Prostate gland (tissue), 2 donors: ENCODE results near the gene ALPG. TPM values are rescaled to one million over a fixed set of nuclear protein-coding genes. Genes with fewer than 3 reads are reported as not detected.

Experiments
- DNase-seq: peaks from one replicate; pipeline ENCODE4 v3.0.0-alpha.2; 2019; ENCODE audit warnings: low spot score
- H3K27ac ChIP-seq, 2 donors: fragments of 200-600 bp; sonication (generic); 2 replicates each; pipeline ENCODE4 v1.5.1; 2017 to 2019
- H3K27me3 ChIP-seq: fragments of 200-600 bp; sonication (generic); replicated peaks from 2 replicates; pipeline ENCODE4 v1.5.1; 2019; ENCODE audit not compliant: insufficient read depth
- H3K36me3 ChIP-seq, 2 donors: fragments of 200-600 bp; sonication (generic); 1 replicate in 1 of 2; 2 replicates in 1 of 2; pipeline versions ENCODE4 v1.5.1 to v1.8.1; 2017 to 2019
- H3K4me1 ChIP-seq: fragments of 200-600 bp; sonication (generic); replicated peaks from 2 replicates; pipeline ENCODE4 v1.5.1; 2019
- H3K4me3 ChIP-seq, 2 donors: fragments of 200-600 bp; sonication (generic); 2 replicates each; pipeline ENCODE4 v1.5.1; 2017 to 2019
- H3K9me3 ChIP-seq: fragments of 200-600 bp; sonication (generic); 2 replicates; pipeline ENCODE4 v1.5.1; 2017
- POLR2A ChIP-seq: fragments of 450-650 bp; IDR thresholded peaks from one replicate; pipeline ENCODE4 v1.6.1; 2016; ENCODE audit warnings: antibody characterized with exemption, mild to moderate bottlenecking
- POLR2AphosphoS5 ChIP-seq: sonication (generic); formaldehyde crosslinking; IDR thresholded peaks from one replicate; pipeline ENCODE4 v1.6.1; 2017; ENCODE audit warnings: antibody characterized with exemption
- WGBS: methylation state at CpG from one replicate; pipeline ENCODE4 v1.1.5; 2018; 5-methylcytosine and 5-hydroxymethylcytosine counted together
- intact Hi-C: fragments of 100-400 bp; cut with DNase I; formaldehyde crosslinking; loops from one replicate; pipeline ENCODE4 v1.14.2; 2022
- total RNA-seq, 2 donors: library from RNA; depleted of rRNA; stranded (reverse); fragments of >200 nt; gene quantifications; one replicate each; pipeline ENCODE4 v1.1.0, GENCODE V29; 2016
- TF ChIP-seq, protein P1 (sequence below), 4 experiments: fragments of 200-600 bp in 2 of 4; fragments of 450-650 bp in 2 of 4; sonication (generic) in 2 of 4; IDR thresholded peaks; 1 replicate in 3 of 4; 2 replicates in 1 of 4; pipeline ENCODE4 v1.5.1; 2016 to 2019; ENCODE audit warnings: antibody characterized with exemption in 4 of 4, mild to moderate bottlenecking in 2 of 4, moderate library complexity in 2 of 4

ALPG gene
- total RNA-seq, 2 donors from 2014 or later: 0.34 TPM; not detected in 1

- 5% methylated on average over 57 of the region's 79 CpGs for WGBS
- intact Hi-C loops: no loop called here
- peak overlapping the region in 1 of 2 donors; percentile 22 for H3K4me3 ChIP-seq
Observed at GRCh38 chr2:232419245-232420072, 12.8 kb downstream of the ALPG start.

DNA sequence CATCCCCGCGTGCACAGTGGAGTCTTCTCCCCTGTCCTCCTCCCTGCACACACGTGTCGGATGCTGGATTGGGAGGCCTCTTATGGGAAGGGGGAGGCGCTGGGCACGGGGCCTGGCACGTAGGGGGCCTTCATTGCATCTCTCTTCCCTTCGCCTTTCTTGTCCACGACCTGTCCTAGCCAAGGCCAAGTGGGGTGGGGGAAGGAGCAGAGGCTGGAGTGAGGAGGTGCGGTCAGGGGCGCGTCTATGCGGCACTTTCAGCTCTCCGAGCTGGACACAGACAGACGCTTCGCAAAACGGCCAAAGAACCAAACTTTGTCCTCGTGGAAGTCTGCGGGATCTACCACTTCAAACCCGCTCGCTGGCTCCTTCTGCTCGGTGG is 13.4 kb downstream of the ALPG start:
- H3K27me3 ChIP-seq: peaks cover 18% of the 10 kb centered on the region

More at GRCh38 chr2:232419245-232420072, 12.8 kb downstream of the ALPG start:
- TF ChIP-seq POLR2A (no peak), POLR2AphosphoS5 (no peak)
- TF ChIP-seq, protein P1, sequence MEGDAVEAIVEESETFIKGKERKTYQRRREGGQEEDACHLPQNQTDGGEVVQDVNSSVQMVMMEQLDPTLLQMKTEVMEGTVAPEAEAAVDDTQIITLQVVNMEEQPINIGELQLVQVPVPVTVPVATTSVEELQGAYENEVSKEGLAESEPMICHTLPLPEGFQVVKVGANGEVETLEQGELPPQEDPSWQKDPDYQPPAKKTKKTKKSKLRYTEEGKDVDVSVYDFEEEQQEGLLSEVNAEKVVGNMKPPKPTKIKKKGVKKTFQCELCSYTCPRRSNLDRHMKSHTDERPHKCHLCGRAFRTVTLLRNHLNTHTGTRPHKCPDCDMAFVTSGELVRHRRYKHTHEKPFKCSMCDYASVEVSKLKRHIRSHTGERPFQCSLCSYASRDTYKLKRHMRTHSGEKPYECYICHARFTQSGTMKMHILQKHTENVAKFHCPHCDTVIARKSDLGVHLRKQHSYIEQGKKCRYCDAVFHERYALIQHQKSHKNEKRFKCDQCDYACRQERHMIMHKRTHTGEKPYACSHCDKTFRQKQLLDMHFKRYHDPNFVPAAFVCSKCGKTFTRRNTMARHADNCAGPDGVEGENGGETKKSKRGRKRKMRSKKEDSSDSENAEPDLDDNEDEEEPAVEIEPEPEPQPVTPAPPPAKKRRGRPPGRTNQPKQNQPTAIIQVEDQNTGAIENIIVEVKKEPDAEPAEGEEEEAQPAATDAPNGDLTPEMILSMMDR (IDR thresholded peaks at IDR 0.05): no peak
- H3K27ac ChIP-seq: no peak overlapping the region
- H3K4me1 ChIP-seq: no peaks in the 10 kb centered on the region
- H3K9me3 ChIP-seq: no peaks in the 10 kb centered on the region
- no peak for DNase-seq
- peaks cover 18% of the 10 kb centered on the region for H3K27me3 ChIP-seq
- H3K36me3 ChIP-seq: no peaks in the 10 kb centered on the region

DNA sequence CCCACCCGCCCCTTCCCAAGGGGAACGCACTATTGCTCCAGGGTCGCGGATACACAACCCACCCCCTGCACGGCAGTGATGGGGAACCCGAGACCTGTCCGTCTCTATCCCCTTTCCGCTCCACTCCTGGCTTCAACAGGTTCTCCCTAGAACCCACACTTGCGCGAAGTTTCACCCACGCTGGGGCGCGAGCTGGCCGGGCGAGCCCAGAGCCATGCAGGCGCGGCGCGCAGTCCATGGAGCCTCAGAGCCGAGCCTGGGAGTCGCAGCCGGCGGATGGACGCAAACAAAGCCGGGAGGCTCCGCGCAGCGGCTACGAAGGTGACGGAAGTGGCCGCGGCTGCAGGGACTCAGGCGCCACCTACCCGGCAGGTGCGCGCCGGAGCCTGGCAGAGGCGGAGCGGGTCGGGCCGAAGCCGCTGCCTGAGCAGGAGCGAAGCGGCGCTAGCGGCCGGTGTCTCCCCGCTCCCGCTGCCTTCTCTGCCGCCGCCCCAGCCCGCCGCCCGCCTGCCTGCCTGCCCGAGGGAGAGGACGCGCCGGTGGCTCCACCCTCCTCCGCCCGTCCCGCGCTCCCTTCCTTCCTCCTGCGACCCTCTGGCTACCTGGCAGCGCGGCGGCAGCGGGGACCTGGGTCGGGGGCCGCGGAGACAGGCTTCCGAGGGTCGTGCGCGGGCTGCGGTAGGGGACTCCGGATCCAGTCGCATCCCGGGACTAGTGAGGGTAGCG is 14.0 kb downstream of the ALPG start:
- no peaks in the 10 kb centered on the region for H3K4me1 ChIP-seq
- 1% methylated on average over 58 of the region's 79 CpGs for WGBS
- TF ChIP-seq POLR2AphosphoS5 (no peak), POLR2A (no peak)
- TF ChIP-seq, protein P1 (IDR thresholded peaks at IDR 0.05): peak in 1 of 4 experiments; percentile 7
- H3K4me3 ChIP-seq: peak overlapping the region; percentile 14 to 25
- intact Hi-C loops: no loop called here
- DNase-seq: peak; percentile 43
- H3K36me3 ChIP-seq: no peaks in the 10 kb centered on the region
- H3K27ac ChIP-seq: no peak overlapping the region
- no peaks in the 10 kb centered on the region for H3K9me3 ChIP-seq
- peaks cover 18% of the 10 kb centered on the region for H3K27me3 ChIP-seq

More for the DNA sequence above, 13.4 kb downstream of the ALPG start:
- H3K9me3 ChIP-seq: no peaks in the 10 kb centered on the region
- no peak for DNase-seq
- WGBS: 8% methylated on average over 18 of the region's 22 CpGs
- no peak overlapping the region for H3K27ac ChIP-seq
- H3K36me3 ChIP-seq: no peaks in the 10 kb centered on the region
- TF ChIP-seq, protein P1 (IDR thresholded peaks at IDR 0.05): no peak
- TF ChIP-seq POLR2AphosphoS5 (no peak), POLR2A (no peak)
- no peaks in the 10 kb centered on the region for H3K4me1 ChIP-seq
- no peak overlapping the region for H3K4me3 ChIP-seq
- intact Hi-C loops: no loop called here

- no peaks in the 10 kb centered on the region for H3K36me3 ChIP-seq
- H3K27ac ChIP-seq: no peak overlapping the region
- H3K4me1 ChIP-seq: no peaks in the 10 kb centered on the region
- H3K4me3 ChIP-seq: peak overlapping the region; percentile 14 to 25
- TF ChIP-seq POLR2A (no peak), POLR2AphosphoS5 (no peak)
- TF ChIP-seq, protein P1 (IDR thresholded peaks at IDR 0.05): no peak
- peaks cover 18% of the 10 kb centered on the region for H3K27me3 ChIP-seq
- H3K9me3 ChIP-seq: no peaks in the 10 kb centered on the region
- intact Hi-C loops: no loop called here
- 29% methylated on average over 19 of the region's 22 CpGs for WGBS
- no peak for DNase-seq
Observed at GRCh38 chr2:232421189-232421785, 14.6 kb downstream of the ALPG start.
